Measurements from ENCODE around the gene PKM. TPM values are rescaled to one million over a fixed set of nuclear protein-coding genes. Genes with fewer than 3 reads are reported as not detected.
"Not testable (repeated sequence)": the region's sequence is repeated elsewhere in the genome, so short reads cannot be mapped to it uniquely, and the experiment has no call there.

PKM gene
- polyA plus RNA-seq, 1 donor, result 886 TPM

GRCh38 chr15:72176159-72176558 lies 54.8 kb downstream of the PKM start:
- DNase-seq (ENCODE audit: low read depth), result no peak

GRCh38 chr15:72175186-72176044 lies 55.6 kb downstream of the PKM start:
- DNase-seq (ENCODE audit: low read depth), result no peak

GRCh38 chr15:72174551-72175165 lies 56.3 kb downstream of the PKM start:
- DNase-seq (ENCODE audit: low read depth), result no peak

- no peak for DNase-seq (ENCODE audit: low read depth)
These were observed 57.0 kb downstream of the PKM start for GRCh38 chr15:72173864-72174550.

- no peak for DNase-seq (ENCODE audit: low read depth)
These were observed 57.6 kb downstream of the PKM start for GRCh38 chr15:72173401-72173800.

GRCh38 chr15:72172796-72173195 lies 58.2 kb downstream of the PKM start:
- no peak for DNase-seq (ENCODE audit: low read depth)

GRCh38 chr15:72171978-72172377 lies 59.0 kb downstream of the PKM start:
- not testable (repeated sequence) for DNase-seq (ENCODE audit: low read depth)

GRCh38 chr15:72170691-72171090 lies 60.3 kb downstream of the PKM start:
- no peak for DNase-seq (ENCODE audit: low read depth)

- DNase-seq (ENCODE audit: low read depth), result no peak
These were observed 60.9 kb downstream of the PKM start for GRCh38 chr15:72169921-72170611.

GRCh38 chr15:72169236-72169920 lies 61.6 kb downstream of the PKM start:
- no peak for DNase-seq (ENCODE audit: low read depth)

GRCh38 chr15:72168808-72169190 lies 62.2 kb downstream of the PKM start:
- no peak for DNase-seq (ENCODE audit: low read depth)

- DNase-seq (ENCODE audit: low read depth), result no peak
These were observed 62.7 kb downstream of the PKM start for GRCh38 chr15:72168131-72168807.

GRCh38 chr15:72167445-72167844 lies 63.5 kb downstream of the PKM start:
- DNase-seq (ENCODE audit: low read depth), result no peak

- DNase-seq (ENCODE audit: low read depth), result no peak
These were observed 64.1 kb downstream of the PKM start for GRCh38 chr15:72166716-72167417.

GRCh38 chr15:72163719-72164118 lies 67.3 kb downstream of the PKM start:
- DNase-seq (ENCODE audit: low read depth), result no peak

- no peak for DNase-seq (ENCODE audit: low read depth)
These were observed 68.4 kb downstream of the PKM start for GRCh38 chr15:72162569-72162968.

- DNase-seq (ENCODE audit: low read depth), result no peak
These were observed 69.4 kb downstream of the PKM start for GRCh38 chr15:72161361-72162132.

- DNase-seq (ENCODE audit: low read depth), result no peak
These were observed 70.2 kb downstream of the PKM start for GRCh38 chr15:72160696-72161245.

GRCh38 chr15:72156928-72157327 lies 74.1 kb downstream of the PKM start:
- DNase-seq (ENCODE audit: low read depth), result no peak
